Activated CD8-positive, alpha-beta memory T cell treated with anti-CD3 and anti-CD28 coated beads, Interleukin-2, amount 50 U/mL, for 48 hours (primary cell): ENCODE results near the gene CLEC4E.
"Not testable (repeated sequence)": the region's sequence is repeated elsewhere in the genome, so short reads cannot be mapped to it uniquely, and the experiment has no call there.

Experiments used
- DNase-seq: peaks from one replicate; pipeline ENCODE4 v3.0.0-alpha.2; 2020

CLEC4E gene, protein sequence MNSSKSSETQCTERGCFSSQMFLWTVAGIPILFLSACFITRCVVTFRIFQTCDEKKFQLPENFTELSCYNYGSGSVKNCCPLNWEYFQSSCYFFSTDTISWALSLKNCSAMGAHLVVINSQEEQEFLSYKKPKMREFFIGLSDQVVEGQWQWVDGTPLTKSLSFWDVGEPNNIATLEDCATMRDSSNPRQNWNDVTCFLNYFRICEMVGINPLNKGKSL

DNA sequence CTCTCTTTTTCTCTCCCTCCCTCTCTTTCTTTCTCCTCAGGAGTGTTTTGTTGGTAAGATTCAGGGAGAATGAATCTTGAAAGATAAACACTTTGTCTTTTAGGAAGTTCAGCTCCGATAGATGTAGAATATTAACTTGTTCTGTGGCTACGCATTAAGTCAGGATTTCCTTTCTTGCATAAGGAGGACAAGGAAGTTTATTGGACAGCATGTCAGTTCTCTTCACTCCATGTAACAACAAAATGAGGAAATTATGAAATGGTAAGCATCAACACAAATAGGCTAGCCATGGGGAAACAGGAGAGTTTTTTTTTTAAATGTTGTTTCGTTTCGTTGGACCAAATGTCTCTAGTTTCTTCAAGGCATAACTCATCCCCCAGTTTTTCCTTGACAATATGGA, at the start of gene CLEC4E:
Gene CLEC4E, minus strand, starts transcription at position 75 of the 400 bp plus-strand sequence. CDS start 108 bp downstream, outside the sequence.
- not testable (repeated sequence) for DNase-seq

- DNase-seq, result no peak
These were observed 49.0 kb upstream of the CLEC4E start for GRCh38 chr12:8589679-8590078.

DNA sequence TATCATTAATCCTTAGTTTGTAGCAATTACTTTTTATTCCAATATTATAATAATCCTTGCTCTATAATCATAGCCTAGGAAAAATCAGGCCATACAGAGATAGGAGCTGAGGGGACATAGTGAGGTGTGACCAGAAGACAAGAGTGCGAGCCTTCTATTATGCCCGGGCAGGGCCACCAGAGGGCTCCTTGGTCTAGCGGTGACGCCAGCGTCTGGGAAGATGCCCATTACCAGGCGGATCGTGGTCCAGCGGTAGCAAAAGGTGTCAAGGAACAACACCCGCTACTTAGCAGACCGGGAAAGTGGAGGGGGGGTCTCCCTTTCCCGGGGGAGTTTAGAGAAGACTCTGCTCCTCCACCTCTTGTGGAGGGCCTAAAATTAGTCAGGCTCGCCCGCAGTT, 43.8 kb upstream of the CLEC4E start:
- not testable (repeated sequence) for DNase-seq

DNA sequence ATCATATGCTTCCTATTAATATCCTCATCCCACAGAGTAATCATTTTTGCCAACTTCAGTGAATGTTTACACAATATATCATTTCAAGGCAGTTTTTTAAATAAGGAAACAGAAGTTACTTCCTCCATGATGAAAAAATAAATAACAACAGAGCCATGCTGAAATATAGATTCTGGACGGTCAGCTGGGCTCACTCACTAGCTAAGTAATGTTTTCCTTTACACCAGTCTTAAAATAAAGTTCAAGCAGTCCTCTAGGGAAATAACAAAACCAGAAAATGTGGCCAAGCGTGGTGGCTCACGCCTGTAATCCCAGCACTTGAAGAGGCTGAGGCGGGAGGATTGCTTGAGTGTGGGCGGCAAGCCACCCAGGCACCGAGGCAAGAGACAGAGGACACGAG, 43.3 kb upstream of the CLEC4E start:
- DNase-seq, result no peak

GRCh38 chr12:8581098-8581784, 40.5 kb upstream of the CLEC4E start:
- no peak for DNase-seq

- no peak for DNase-seq
These were observed 37.2 kb upstream of the CLEC4E start for GRCh38 chr12:8577879-8578278.

GRCh38 chr12:8572507-8572906, 31.8 kb upstream of the CLEC4E start:
- no peak for DNase-seq

GRCh38 chr12:8566525-8566924, 25.8 kb upstream of the CLEC4E start:
- no peak for DNase-seq

DNA sequence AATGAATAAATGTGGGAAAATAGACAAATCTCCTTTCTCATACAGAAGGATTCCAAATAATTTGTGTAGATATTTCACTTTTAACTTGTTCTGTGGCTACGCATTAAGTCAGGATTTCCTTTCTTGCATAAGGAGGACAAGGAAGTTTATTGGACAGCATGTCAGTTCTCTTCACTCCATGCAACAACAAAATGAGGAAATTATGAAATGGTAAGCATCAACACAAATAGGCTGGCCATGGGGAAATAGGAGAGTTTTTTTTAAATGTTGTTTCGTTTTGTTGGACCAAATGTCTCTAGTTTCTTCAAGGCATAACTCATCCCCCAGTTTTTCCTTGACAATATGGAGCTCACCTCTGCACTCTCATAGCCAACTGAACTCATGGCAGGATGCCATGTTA, 25.3 kb upstream of the CLEC4E start:
- DNase-seq, result not testable (repeated sequence)

GRCh38 chr12:8564656-8565055, 24.0 kb upstream of the CLEC4E start:
- DNase-seq, result no peak

GRCh38 chr12:8563356-8563755, 22.7 kb upstream of the CLEC4E start:
- no peak for DNase-seq

DNA sequence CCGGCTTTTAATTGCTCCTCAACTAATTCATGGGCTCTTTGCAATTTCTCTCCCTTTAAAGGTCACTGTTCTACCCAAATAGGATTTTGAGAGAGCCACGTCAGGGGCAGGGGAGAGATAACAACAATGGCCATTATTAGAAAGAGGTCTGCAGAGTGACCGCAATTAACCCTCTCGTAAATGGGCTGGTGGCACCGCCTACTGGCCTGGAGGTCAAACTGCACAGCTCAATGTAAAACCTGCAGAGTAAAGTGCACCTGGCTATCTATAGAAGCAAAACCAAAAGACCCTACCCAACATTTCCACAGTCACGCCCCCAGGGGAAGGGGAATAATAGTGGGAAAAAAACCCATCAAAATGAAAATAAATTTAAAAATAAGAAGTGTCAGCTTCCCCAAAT, 21.6 kb upstream of the CLEC4E start:
- DNase-seq, result no peak

- DNase-seq, result no peak
These were observed 20.3 kb upstream of the CLEC4E start for GRCh38 chr12:8561011-8561410.

DNA sequence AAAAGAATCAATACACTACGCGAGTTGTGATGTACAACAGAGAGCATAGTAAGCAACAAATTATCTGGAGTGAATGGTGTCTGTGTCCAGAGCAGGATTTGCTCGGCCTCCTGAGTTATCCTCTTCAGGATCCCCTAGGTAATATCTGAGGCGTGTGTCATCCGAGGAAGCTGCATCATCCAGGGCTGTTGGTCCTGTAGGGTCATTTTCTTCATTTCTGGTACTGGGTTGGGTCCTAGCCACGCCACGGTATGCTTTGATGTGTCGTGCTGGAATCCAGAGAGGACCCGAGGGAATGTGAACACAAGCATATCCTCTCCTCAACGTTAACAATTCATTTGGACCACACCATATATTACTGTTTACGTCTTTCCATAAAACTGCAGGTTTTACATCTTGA, 19.0 kb upstream of the CLEC4E start:
- DNase-seq, result no peak

- DNase-seq, result no peak
These were observed 15.9 kb upstream of the CLEC4E start for GRCh38 chr12:8556531-8557097.

GRCh38 chr12:8554451-8555195, 13.9 kb upstream of the CLEC4E start:
- no peak for DNase-seq

- no peak for DNase-seq
These were observed 12.5 kb upstream of the CLEC4E start for GRCh38 chr12:8553088-8553627.

- DNase-seq, result no peak
These were observed 8.7 kb upstream of the CLEC4E start for GRCh38 chr12:8549381-8549780.

DNA sequence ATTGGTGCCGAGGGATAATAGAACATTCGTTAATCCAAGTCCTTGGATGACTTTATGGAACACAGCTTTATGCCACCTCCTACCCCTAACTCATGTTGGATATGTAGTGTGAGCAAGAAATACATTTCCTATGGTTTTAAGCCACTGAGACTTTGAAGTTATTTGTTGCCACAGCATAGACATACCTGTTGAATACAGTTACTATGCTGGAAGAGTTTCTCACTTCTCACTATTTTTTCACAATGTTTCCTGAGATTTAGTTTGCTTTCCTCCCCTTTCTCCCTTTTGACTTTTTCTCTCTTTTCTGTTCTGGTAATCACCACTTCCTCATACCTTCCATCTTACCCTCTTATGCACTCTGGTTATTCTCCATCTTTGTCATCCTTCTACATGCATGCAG, 7.5 kb upstream of the CLEC4E start:
- DNase-seq, result no peak

GRCh38 chr12:8547645-8548044, 6.9 kb upstream of the CLEC4E start:
- no peak for DNase-seq

DNA sequence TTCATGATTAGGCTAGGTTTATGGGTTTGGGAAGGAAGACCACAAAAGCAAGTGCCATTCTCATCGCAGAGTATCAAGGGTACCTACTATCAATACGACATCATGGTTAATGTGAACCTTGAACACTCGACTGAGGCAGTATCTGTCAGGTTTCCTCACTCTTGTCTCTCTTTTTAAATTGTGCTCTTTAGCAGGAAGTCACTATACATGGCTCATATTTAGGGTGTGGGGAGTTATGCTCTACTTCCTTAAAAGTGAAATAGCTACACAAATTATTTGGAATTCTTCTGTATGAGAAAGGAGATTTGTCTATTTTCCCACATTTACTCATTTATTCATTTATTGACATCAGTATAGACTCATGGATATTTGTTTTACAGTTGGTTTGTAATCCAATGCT, 5.9 kb upstream of the CLEC4E start:
- DNase-seq, result no peak

- peak; percentile 83 for DNase-seq
These were observed 3.6 kb upstream of the CLEC4E start for GRCh38 chr12:8544295-8544694.

DNA sequence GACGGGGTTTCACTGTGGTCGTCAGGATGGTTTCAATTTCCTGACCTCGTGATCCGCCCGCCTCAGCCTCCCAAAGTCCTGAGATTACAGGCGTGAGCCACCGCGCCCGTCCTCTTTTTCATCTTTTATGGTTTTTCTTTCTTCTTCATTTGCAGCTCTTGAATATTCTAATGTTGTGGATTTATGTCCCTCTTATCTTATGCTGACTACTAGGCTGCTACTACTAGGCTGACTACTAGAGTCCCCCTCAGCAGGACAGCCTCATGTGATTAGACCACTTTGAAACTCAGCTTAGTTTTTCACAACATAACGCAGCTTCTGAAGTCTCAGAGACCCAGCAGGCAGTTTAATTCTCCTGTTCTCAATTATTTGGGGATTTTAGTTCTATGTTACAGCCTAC, 857 bp upstream of the CLEC4E start:
- no peak for DNase-seq
